ENCODE measurements around the gene MIB1. TPM values are rescaled to one million over a fixed set of nuclear protein-coding genes. Genes with fewer than 3 reads are reported as not detected.
"Not testable (repeated sequence)": the region's sequence is repeated elsewhere in the genome, so short reads cannot be mapped to it uniquely, and the experiment has no call there.

The MIB1 gene
- polyA plus RNA-seq, 1 donor, result 36.7 TPM

GRCh38 chr18:21743166-21743832 is 2.7 kb downstream of the MIB1 start:
- no peak for DNase-seq (ENCODE audit: low read depth)

DNA sequence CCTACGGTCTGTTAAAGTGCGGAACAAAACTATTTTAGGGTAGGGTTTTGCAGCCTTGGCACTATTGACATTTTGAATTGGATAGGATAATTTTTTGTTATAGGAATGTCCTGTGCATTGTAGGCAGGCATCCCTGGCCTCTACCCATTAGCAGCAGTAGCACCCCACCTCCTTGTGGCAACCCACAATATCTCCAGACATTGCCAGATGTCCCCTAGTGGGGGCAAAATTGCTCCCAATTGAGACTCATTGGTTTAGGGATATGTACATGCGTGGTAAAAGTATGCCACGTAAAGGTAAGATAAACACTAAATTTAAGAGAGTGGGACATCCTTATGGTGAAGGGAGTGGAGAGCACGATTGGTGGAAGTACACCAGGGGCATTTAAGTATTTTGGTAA is 4.6 kb downstream of the MIB1 start:
- DNase-seq (ENCODE audit: low read depth), result no peak

- no peak for DNase-seq (ENCODE audit: low read depth)
Measured at GRCh38 chr18:21747268-21747667, 6.7 kb downstream of the MIB1 start.

DNA sequence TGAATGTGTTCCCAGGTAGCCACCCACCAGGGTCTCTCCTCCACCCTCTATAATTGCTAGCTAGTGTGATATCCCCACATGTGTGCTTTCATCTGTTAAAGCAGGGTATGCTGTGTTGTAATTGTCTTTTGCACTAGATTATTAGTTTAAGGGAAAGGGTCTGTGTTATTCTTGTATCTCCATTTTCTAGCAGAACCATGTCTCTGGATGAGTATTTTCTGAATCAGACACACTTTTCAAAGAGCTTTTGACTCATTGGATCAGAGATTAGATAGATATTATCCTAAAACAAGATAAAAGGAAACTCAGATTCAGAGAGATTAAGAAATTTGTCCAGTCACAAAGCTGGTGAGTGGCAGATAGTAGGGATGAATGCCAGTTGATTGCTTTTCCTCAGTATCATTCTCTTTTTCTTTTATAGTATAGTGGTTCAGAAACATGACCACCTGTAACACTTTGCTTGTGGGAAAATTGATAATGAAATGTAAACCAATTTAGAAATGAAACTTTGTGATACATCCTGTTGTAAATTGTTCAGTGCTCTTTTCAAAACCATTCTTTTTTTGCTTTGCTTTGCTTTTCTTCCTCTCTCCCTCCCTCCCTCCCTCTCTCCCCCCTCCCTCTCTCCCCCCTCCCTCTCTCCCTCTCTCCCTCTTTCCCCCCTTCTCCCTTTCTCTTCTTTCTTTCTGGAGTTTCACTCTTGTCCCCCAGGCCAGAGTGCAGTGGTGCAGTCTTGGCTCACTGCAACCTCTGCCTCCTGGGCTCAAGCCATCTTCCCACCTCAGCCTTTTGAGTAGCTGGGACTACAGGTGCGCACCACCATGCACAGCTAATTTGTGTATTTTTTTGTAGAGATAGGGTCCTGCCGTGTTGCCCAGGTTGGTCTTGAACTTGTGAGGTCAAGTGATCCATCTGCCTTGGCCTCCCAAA is 7.4 kb downstream of the MIB1 start:
- DNase-seq (ENCODE audit: low read depth), result no peak

DNA sequence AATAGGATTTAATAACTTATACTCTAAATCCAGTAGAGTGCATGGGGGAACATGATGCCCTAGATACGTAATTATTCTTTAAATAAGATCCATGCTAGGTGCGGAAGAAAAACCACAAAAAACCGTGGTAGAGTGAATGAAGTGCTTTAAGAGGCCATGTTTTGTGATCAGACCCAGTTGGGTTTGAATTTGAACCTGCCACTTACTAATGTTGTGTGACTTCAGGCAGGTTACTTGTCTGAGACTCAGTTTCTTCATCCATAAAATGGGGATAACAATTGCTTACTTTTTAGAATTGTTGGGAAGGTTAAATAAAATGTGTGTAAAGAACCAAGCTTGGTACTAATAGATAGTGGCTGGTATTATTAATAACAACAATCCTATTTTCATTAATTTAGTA is 17.2 kb downstream of the MIB1 start:
- no peak for DNase-seq (ENCODE audit: low read depth)

DNA sequence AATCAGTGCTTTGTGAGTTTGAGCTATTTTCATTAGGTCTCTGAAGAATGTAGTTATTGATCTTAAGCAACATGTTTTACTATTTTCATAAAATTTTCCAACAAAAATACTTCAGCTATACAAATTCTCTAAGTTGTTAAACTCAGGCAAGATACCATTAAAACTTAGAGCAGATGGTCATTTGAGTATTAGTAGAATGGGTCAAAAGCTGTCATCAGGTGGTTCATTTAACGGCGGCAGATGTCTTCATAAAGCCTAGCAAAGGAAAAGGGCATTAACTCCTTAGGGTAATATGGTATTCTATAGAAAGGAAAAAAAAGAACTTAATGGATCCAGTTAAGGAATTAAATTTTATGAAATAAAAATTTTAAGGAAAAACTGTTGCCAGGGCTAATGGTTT is 19.2 kb downstream of the MIB1 start:
- no peak for DNase-seq (ENCODE audit: low read depth)

GRCh38 chr18:21760321-21760720 is 19.7 kb downstream of the MIB1 start:
- no peak for DNase-seq (ENCODE audit: low read depth)

GRCh38 chr18:21761471-21762115 is 21.0 kb downstream of the MIB1 start:
- DNase-seq (ENCODE audit: low read depth), result no peak

DNA sequence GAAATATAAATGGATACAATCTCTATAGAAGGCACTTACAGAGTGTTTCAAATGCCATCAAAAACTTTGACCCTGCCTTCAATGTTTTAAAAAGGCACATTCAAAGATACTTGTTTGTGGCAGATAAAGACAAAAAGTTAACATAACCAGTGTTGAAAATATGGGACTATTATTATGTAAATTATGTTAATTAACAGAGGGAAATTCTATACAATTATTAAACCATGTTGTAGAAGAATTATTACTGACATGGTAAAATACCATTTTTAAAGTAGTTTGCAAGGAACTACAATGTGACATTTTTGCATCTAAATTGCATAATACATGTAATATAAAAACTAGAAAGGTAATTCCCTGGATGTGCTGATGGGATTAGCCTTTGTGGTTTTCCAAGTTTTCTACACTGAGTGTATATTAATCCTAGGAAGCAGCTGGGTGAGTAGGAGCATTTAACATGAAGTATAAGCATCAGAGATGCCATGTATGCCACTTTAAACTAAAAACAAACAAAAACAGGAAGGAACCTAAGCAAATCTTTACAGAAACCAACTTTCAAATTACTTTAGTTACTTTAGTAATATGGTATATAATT is 21.7 kb downstream of the MIB1 start:
- DNase-seq (ENCODE audit: low read depth), result no peak

- DNase-seq (ENCODE audit: low read depth), result no peak
Measured at GRCh38 chr18:21763846-21764646, 23.5 kb downstream of the MIB1 start.

GRCh38 chr18:21769206-21769605 is 28.6 kb downstream of the MIB1 start:
- DNase-seq (ENCODE audit: low read depth), result no peak

DNA sequence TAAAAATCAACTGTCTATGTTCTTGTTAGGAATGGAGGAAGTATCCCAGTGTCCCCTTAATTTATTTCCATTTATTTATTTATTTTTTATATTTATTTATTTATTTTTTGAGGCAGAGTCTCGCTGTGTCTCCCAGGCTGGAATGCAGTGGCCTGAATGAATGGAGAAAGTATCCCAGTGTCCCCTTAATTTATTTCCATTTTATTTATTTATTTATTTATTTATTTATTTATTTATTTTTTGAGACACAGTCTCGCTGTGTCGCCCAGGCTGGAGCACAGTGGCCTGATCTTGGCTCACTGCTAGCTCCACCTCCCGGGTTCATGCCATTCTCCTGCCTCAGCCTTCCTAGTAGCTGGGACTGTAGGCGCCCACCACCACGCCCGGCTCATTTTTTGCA is 34.1 kb downstream of the MIB1 start:
- no peak for DNase-seq (ENCODE audit: low read depth)

- no peak for DNase-seq (ENCODE audit: low read depth)
Measured at GRCh38 chr18:21777814-21778213, 37.2 kb downstream of the MIB1 start.

GRCh38 chr18:21786526-21786925 is 45.9 kb downstream of the MIB1 start:
- DNase-seq (ENCODE audit: low read depth), result no peak

GRCh38 chr18:21796089-21796488 is 55.5 kb downstream of the MIB1 start:
- DNase-seq (ENCODE audit: low read depth), result not testable (repeated sequence)

GRCh38 chr18:21798126-21798525 is 57.5 kb downstream of the MIB1 start:
- no peak for DNase-seq (ENCODE audit: low read depth)

DNA sequence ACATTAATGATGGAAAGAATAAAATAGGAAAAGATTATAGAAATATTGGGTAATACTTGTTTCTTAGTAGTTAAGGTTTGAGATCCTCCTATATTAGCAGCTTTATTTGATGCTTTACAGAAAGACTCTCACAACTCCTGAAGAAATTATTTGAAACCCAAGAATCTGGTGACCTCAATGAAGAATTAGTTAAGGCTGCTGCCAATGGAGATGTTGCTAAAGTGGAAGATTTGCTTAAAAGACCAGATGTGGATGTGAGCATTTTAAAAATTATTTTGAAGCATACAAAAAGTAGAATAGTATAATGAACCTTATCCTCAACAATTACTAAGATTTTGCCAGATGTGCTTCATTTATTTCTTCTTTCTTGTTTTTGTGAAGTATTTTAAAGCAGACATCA is 59.1 kb downstream of the MIB1 start:
- no peak for DNase-seq (ENCODE audit: low read depth)

- DNase-seq (ENCODE audit: low read depth), result no peak
Measured at GRCh38 chr18:21803495-21803894, 62.9 kb downstream of the MIB1 start.

- no peak for DNase-seq (ENCODE audit: low read depth)
Measured at GRCh38 chr18:21805771-21806366, 65.3 kb downstream of the MIB1 start.

DNA sequence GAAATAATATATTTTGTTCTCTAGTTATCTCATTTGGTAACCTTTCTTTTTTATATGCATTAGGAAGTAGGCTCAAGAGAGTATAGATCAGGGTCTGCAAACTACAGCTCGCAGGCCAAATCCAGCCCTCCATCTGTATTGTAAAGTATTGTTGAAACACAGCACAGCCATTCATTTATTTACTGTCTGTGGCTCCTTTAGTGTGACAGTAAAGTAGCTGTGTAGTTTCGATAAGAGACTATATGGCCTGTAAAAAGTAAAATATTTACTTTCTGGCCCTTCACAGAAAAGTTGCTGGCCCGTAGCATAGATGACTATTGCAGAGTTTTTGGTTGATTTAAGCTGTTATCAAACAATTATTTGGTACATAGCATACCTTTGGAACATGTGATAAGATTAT is 67.6 kb downstream of the MIB1 start:
- no peak for DNase-seq (ENCODE audit: low read depth)

DNA sequence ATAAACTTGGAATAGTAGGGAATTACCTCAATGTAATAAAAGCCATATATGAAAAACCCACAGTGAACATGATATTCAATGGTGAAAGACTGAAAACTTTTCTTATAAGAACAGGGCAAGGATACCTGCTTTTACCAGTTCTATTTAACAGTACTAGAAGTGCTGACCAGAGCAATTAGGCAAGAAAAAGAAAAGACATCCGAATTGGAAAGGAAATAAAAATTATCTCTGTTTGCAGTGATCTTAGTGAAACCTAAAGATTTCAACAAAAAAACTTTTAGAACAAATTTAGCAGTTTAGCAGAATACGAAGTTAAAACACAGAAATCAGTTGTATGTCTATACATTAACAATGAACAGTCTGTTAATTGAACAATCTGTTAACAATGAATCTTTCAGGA is 69.1 kb downstream of the MIB1 start:
- no peak for DNase-seq (ENCODE audit: low read depth)

Data from forelimb muscle (tissue), 1 donor.